Liver (tissue), 9 donors: ENCODE data around the gene PRSS33. TPM values are rescaled to one million over a fixed set of nuclear protein-coding genes. Genes with fewer than 3 reads are reported as not detected.

Source experiments
- DNase-seq: peaks from one replicate; pipeline ENCODE4 v3.0.0-alpha.2; 2017; ENCODE audit warnings: low spot score
- H3K27ac ChIP-seq, 2 donors: one replicate each; pipeline ENCODE4 v1.7.0; 2013; ENCODE audit warnings: inconsistent platforms in 2 of 2, low read length in 2 of 2, control low read depth in 1 of 2, low read depth in 1 of 2, mild to moderate bottlenecking in 1 of 2
- H3K27me3 ChIP-seq, 4 donors: one replicate each; pipeline versions ENCODE4 v1.6.1 to v1.7.0; 2013; ENCODE audit warnings: low read length in 3 of 4, inconsistent platforms in 1 of 4, mild to moderate bottlenecking in 1 of 4, moderate library complexity in 1 of 4; ENCODE audit not compliant: control insufficient read depth in 4 of 4, insufficient read depth in 4 of 4
- H3K36me3 ChIP-seq, 4 donors: one replicate each; pipeline versions ENCODE4 v1.6.1 to v1.7.0; 2013; ENCODE audit warnings: low read length in 3 of 4, mild to moderate bottlenecking in 3 of 4, low read depth in 1 of 4, moderate library complexity in 1 of 4; ENCODE audit not compliant: control insufficient read depth in 4 of 4, insufficient read depth in 3 of 4
- H3K4me1 ChIP-seq, 4 donors: one replicate each; pipeline versions ENCODE4 v1.6.1 to v1.7.0; 2013; ENCODE audit warnings: low read length in 3 of 4, mild to moderate bottlenecking in 3 of 4, moderate library complexity in 1 of 4; ENCODE audit not compliant: control insufficient read depth in 4 of 4, insufficient read depth in 4 of 4
- H3K4me3 ChIP-seq, 3 donors: one replicate each; pipeline versions ENCODE4 v1.6.1 to v1.7.0; 2013; ENCODE audit warnings: low read length in 3 of 3, control low read depth in 1 of 3, low read depth in 1 of 3, mild to moderate bottlenecking in 1 of 3
- H3K9ac ChIP-seq, 2 donors: one replicate each; pipeline ENCODE4 v1.7.0; 2013; ENCODE audit warnings: low read length in 2 of 2, mild to moderate bottlenecking in 2 of 2, moderate library complexity in 2 of 2, control low read depth in 1 of 2, low read depth in 1 of 2
- H3K9me3 ChIP-seq, 4 donors: one replicate each; pipeline versions ENCODE4 v1.6.1 to v1.7.0; 2013; ENCODE audit warnings: low read length in 3 of 4; ENCODE audit not compliant: control insufficient read depth in 4 of 4
- ATF3 ChIP-seq: IDR thresholded peaks from 2 replicates; pipeline ENCODE4 v1.6.1; 2016; ENCODE audit warnings: antibody characterized with exemption
- CTCF ChIP-seq: fragments of 150-350 bp; IDR thresholded peaks from 2 replicates; pipeline ENCODE4 v1.5.1; 2017; ENCODE audit warnings: improper control_type of control experiment, low read depth, low read length; ENCODE audit not compliant: missing input control
- EGR1 ChIP-seq, 2 donors: IDR thresholded peaks; 2 replicates each; pipeline ENCODE4 v1.6.1; 2016 to 2018; ENCODE audit warnings: antibody characterized with exemption in 2 of 2, low read depth in 2 of 2
- FOXA1 ChIP-seq: IDR thresholded peaks from 2 replicates; pipeline ENCODE4 v1.6.1; 2016; ENCODE audit warnings: antibody characterized with exemption
- GABPA ChIP-seq, 2 donors: IDR thresholded peaks in 1 of 2; conservative IDR thresholded peaks in 1 of 2; 2 replicates each; pipeline ENCODE4 v1.6.1; 2016; ENCODE audit warnings: antibody characterized with exemption in 2 of 2, mild to moderate bottlenecking in 1 of 2, moderate library complexity in 1 of 2
- HNF4A ChIP-seq, 2 donors: conservative IDR thresholded peaks; 2 replicates each; pipeline ENCODE4 v1.6.1; 2016; ENCODE audit warnings: antibody characterized with exemption in 2 of 2, mild to moderate bottlenecking in 2 of 2
- HNF4G ChIP-seq: IDR thresholded peaks from 2 replicates; pipeline ENCODE4 v1.6.1; 2016; ENCODE audit warnings: antibody characterized with exemption
- JUND ChIP-seq, 2 donors: IDR thresholded peaks; 2 replicates each; pipeline ENCODE4 v1.6.1; 2016; ENCODE audit warnings: antibody characterized with exemption in 2 of 2
- MAX ChIP-seq: IDR thresholded peaks from 2 replicates; pipeline ENCODE4 v1.6.1; 2016; ENCODE audit warnings: antibody characterized with exemption
- NR2F2 ChIP-seq: IDR thresholded peaks from 2 replicates; pipeline ENCODE4 v1.6.1; 2016; ENCODE audit warnings: antibody characterized with exemption
- REST ChIP-seq: IDR thresholded peaks from 2 replicates; pipeline ENCODE4 v1.6.1; 2016; ENCODE audit warnings: antibody characterized with exemption, mild to moderate bottlenecking
- RXRA ChIP-seq, 2 donors: IDR thresholded peaks; 2 replicates each; pipeline ENCODE4 v1.6.1; 2017 to 2018; ENCODE audit warnings: antibody characterized with exemption in 2 of 2, mild to moderate bottlenecking in 1 of 2
- TAF1 ChIP-seq: conservative IDR thresholded peaks from 2 replicates; pipeline ENCODE4 v1.6.1; 2016; ENCODE audit warnings: antibody characterized with exemption, mild to moderate bottlenecking
- YY1 ChIP-seq: IDR thresholded peaks from 2 replicates; pipeline ENCODE4 v1.6.1; 2016; ENCODE audit warnings: antibody characterized with exemption, mild to moderate bottlenecking
- ZBTB33 ChIP-seq: IDR thresholded peaks from 2 replicates; pipeline ENCODE4 v1.6.1; 2016; ENCODE audit warnings: antibody characterized with exemption
- WGBS: extraction: QIAGEN DNeasy Blood & Tissue Kit; methylation state at CpG from one replicate; pipeline ENCODE4 v1.1.7; 2013; 5-methylcytosine and 5-hydroxymethylcytosine counted together
- polyA plus RNA-seq, 2 donors: library from polyadenylated mRNA; stranded (reverse) in 1 of 2; unstranded in 1 of 2; fragments of 200-250 nt in 1 of 2; fragments of >200 nt in 1 of 2; fragmentation: Nextera tagmentation in 1 of 2; extraction: Ambion mirVana in 1 of 2; gene quantifications; one replicate each; pipeline versions ENCODE4 v1.2.1 to v1.2.3, GENCODE V29; 2013 to 2015
- total RNA-seq, 2 donors: library from RNA; depleted of rRNA; stranded (reverse); fragments of >200 nt; gene quantifications; one replicate each; pipeline ENCODE4 v1.2.3, GENCODE V29; 2014
- donor health status: healthy.
- donor health status: healthy.
- donor health status: healthy.
- donor health status: healthy.
- donor health status: healthy.

The PRSS33 gene
- total and polyA plus RNA-seq, 4 donors: not detected

GRCh38 chr16:2799859-2800226, 12.5 kb upstream of the PRSS33 start:
- Histone ChIP-seq H3K4me3 (no peak overlapping the region), H3K36me3 (no peaks in the 10 kb centered on the region), H3K27me3 (peaks cover 0 to 3% (median under 1%) of the 10 kb centered on the region in 4 donors), H3K9ac (no peak overlapping the region), H3K4me1 (no peaks in the 10 kb centered on the region), H3K27ac (no peak overlapping the region), H3K9me3 (peaks cover 0 to 10% (median 5%) of the 10 kb centered on the region in 4 donors)
- DNase-seq: no peak
- TF ChIP-seq REST (no peak), TAF1 (no peak), GABPA (IDR thresholded peaks at IDR 0.05 in 1 of 2, conservative IDR thresholded peaks at IDR 0.05 in 1 of 2) (no peak), FOXA1 (no peak)
- 84% methylated on average over 1 of the region's 1 CpG for WGBS

- Histone ChIP-seq H3K27ac (no peak overlapping the region), H3K9me3 (peaks cover 0 to 7% (median 3%) of the 10 kb centered on the region in 4 donors), H3K4me1 (no peaks in the 10 kb centered on the region), H3K4me3 (no peak overlapping the region), H3K27me3 (peaks cover 0 to 3% (median 1%) of the 10 kb centered on the region in 4 donors), H3K9ac (no peak overlapping the region), H3K36me3 (no peaks in the 10 kb centered on the region)
- DNase-seq: no peak
- no peak for TF ChIP-seq TAF1
- 85% methylated on average over 21 of the region's 21 CpGs for WGBS
Observed at GRCh38 chr16:2799205-2799858, 12.0 kb upstream of the PRSS33 start.

GRCh38 chr16:2798723-2799204, 11.4 kb upstream of the PRSS33 start:
- Histone ChIP-seq H3K27me3 (peaks cover 0 to 3% (median 1%) of the 10 kb centered on the region in 4 donors), H3K9ac (no peak overlapping the region), H3K4me1 (no peaks in the 10 kb centered on the region), H3K36me3 (no peaks in the 10 kb centered on the region), H3K9me3 (peaks cover 0 to 2% (median 0%) of the 10 kb centered on the region in 4 donors), H3K27ac (no peak overlapping the region), H3K4me3 (no peak overlapping the region)
- DNase-seq: no peak
- WGBS: 82% methylated on average over 39 of the region's 39 CpGs
- no peak for TF ChIP-seq HNF4A (conservative IDR thresholded peaks at IDR 0.05)
- TF ChIP-seq FOXA1: no peak
- TF ChIP-seq EGR1 (IDR thresholded peaks at IDR 0.05; ENCODE audit: low read depth in 2 of 2): no peak
- TF ChIP-seq YY1: no peak
- no peak for TF ChIP-seq HNF4G
- TF ChIP-seq MAX: no peak
- no peak for TF ChIP-seq RXRA (IDR thresholded peaks at IDR 0.05)
- TF ChIP-seq TAF1: no peak
- no peak for TF ChIP-seq JUND (IDR thresholded peaks at IDR 0.05)
- TF ChIP-seq REST: no peak
- no peak for TF ChIP-seq ATF3
- TF ChIP-seq NR2F2: no peak
- no peak for TF ChIP-seq CTCF
- no peak for TF ChIP-seq ZBTB33
